GM21367 (cell line): ENCODE measurements around the gene CAPN5.

Experiments
- ATAC-seq: cut with Tn5 transposase; IDR thresholded peaks from one replicate; pipeline ENCODE4 v1.9.1; 2021; ENCODE audit not compliant: unreplicated experiment

The CAPN5 gene

DNA sequence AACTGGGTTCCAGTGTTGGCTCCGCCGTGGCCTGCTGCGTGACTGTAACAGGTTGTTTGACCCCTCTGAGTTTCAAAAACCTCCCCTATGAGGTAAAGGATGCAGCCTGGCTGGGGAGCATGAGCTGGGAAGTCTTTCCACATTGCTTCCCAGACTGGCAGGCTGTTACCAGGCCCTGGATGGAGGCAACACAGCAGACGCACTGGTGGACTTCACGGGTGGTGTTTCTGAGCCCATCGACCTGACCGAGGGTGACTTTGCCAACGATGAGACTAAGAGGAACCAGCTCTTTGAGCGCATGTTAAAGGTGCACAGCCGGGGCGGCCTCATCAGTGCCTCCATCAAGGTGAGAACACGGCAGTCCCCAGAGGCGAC, 47.3 kb downstream of the CAPN5 start:
- ATAC-seq: no peak

DNA sequence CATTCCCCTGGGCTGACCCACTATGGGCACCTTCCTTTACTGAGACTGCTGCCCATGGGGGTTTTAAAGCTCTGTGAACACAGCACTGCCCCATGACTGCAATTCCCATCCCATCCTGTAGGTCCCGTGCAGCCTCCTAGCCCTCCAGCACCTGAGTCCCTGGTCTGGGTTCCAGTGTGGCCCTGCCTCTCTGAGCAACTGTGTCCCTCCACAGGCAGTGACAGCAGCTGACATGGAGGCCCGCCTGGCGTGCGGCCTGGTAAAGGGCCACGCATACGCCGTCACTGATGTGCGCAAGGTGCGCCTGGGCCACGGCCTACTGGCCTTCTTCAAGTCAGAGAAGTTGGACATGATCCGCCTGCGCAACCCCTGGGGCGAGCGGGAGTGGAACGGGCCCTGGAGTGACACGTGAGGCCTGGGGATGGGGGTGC, 48.4 kb downstream of the CAPN5 start:
- ATAC-seq: no peak

- ATAC-seq: no peak
Observed at GRCh38 chr11:77115956-77116355, 49.2 kb downstream of the CAPN5 start.

DNA sequence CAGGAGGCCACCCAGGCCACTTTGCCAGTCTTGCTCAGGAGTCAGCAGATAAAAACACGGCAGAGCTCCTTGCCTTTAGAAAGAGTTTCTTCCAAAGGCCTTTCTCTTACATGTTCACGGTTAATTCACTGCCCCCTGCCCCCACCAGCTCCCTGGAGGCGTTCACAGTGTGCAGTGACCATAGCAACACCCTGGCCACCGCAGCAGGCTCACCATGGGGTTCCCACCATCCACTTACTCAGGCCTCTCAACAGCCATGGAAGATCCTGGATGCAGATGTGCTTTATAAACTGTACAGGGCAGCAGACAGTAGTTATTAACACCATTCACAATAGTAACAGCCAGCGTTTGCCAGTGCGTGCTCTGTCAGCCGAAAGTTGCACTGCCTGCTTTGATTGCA, 50.7 kb downstream of the CAPN5 start:
- no peak for ATAC-seq

- ATAC-seq: no peak
Observed at GRCh38 chr11:77118086-77118485, 51.3 kb downstream of the CAPN5 start.

DNA sequence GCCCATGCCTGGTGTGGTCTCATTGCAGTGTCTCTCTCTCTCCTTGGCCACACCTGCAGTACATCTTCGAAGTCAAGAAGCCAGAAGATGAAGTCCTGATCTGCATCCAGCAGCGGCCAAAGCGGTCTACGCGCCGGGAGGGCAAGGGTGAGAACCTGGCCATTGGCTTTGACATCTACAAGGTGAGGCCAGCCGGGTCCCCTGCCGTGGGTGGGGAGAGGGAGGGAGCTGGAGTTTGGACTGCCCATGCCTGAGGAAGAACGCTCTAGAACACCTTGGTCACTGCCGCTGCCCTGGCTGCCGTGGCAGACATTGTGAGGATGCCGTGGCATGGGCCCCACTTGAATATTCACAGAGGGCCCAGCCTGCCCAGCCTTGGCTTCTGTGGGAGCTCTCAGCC, 52.2 kb downstream of the CAPN5 start:
- no peak for ATAC-seq

DNA sequence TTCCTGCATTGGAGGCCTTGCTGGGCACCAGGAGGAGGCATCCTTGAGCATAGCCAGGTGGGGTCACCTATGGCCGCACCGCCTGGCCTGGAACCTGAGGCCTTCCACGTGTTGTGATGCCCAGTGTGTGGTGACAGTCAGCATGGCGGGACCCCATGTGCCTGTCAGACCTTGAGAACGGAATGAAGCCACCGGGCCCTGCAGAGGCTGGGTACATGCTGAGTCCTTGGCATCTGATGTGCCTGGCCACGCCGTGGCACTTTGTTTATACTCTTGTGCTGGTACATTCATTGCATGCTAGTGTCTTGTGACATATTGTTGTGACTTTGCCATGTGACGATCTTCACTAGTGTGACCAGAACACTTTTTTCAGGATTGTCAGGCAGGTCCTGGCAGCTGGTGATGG, 52.8 kb downstream of the CAPN5 start:
- ATAC-seq: no peak

- ATAC-seq: no peak
Observed at GRCh38 chr11:77120571-77120970, 53.8 kb downstream of the CAPN5 start.

- ATAC-seq: no peak
Observed at GRCh38 chr11:77121096-77121640, 54.4 kb downstream of the CAPN5 start.

DNA sequence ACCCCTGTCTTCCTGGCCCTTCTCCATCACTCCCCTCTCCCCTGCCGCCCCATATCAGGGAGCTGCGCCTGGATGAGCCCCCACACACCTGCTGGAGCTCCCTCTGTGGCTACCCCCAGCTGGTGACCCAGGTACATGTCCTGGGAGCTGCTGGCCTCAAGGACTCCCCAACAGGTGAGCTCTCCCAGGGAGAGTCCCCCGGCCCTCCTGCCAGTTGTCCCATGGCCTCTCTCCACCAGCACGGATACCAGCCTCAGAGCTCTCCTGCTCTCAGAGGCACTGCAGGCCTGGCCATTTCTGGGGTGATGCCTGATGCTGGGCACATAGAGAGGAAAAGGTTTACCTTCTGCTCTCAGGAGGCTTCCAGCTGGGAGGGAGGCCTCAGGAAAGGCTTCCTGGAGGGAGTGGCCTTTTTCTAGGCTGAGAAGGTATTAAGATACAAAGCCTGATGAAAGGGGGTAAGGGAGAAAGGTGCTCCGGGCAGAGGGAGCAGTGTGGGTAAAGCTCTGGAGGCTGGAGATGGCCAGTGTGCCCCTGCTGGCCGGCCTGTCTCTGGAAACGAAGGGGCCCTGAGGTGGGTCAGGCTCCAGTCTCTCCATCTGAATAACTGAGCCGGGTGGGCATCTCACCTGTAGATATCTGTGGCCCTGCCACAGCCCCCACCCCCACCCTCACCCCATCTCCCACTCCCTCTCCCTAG, 55.3 kb downstream of the CAPN5 start:
- ATAC-seq: no peak

- ATAC-seq: no peak
Observed at GRCh38 chr11:77122576-77123212, 55.9 kb downstream of the CAPN5 start.

DNA sequence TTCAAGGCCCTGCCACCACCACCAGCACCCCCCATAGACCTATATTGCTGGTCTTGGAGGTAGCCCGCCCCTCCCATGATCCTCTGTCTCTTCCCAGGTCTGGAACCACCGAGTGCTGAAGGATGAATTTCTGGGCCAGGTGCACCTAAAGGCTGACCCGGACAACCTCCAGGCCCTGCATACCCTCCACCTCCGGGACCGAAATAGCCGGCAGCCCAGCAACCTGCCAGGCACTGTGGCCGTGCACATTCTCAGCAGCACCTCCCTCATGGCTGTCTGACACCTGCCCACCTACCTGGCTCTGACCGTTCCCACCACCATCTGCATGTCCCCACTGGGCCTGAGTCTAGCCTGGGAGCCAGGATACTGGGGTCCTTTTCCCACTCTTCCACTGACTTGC, 56.8 kb downstream of the CAPN5 start:
- ATAC-seq: no peak

- ATAC-seq: no peak
Observed at GRCh38 chr11:77124041-77124440, 57.3 kb downstream of the CAPN5 start.

- no peak for ATAC-seq
Observed at GRCh38 chr11:77124488-77124887, 57.7 kb downstream of the CAPN5 start.

GRCh38 chr11:77125191-77125590, 58.4 kb downstream of the CAPN5 start:
- ATAC-seq: no peak

DNA sequence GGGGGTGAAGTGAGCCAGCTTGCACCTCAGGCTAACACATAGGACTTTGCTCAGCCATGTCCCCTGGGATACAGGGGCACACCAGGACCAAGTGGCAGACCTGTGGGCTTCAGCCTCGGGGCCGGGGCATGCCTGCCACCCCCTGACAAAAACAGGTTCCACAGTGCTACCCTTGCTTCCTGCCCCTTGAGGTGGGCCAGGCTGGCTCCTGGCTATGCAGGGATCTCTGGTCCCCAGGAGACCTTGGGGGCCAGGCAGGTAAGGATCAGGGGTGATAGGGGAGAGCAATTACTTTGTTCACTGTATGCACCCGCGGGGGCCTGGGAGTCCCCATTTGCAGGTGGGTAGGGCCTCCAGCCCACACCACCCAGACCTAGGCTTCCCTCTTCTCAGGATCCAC, 58.9 kb downstream of the CAPN5 start:
- ATAC-seq: no peak

DNA sequence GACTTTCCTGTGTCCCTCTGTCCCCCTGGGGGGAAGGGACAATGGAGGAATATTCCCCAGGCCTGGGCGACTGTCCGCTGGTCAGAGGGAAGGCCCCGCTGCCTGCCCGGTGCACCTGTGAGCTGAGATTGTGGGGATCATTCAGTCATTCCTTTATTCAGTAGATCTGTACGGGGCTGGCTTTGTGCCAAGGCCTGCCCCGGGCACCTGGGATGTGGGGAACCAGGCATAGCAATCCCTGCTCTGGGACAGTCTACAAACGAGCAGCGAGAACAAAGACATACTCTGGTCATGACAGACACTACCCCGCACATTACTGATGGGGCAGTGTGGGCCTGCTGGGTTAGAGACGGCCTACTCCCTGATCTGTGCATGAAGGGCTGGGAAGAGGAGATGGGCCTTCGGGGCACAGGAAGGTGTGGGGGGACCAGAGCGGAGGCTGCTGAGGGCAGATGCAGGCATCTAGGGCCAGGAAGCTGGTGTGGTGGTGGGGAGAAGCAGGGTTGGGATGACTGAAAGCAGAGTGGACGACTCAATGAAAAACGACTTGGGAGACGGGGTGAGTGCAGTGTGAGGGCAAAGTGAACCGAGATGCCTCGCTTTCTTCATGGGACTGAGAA, 59.5 kb downstream of the CAPN5 start:
- no peak for ATAC-seq

DNA sequence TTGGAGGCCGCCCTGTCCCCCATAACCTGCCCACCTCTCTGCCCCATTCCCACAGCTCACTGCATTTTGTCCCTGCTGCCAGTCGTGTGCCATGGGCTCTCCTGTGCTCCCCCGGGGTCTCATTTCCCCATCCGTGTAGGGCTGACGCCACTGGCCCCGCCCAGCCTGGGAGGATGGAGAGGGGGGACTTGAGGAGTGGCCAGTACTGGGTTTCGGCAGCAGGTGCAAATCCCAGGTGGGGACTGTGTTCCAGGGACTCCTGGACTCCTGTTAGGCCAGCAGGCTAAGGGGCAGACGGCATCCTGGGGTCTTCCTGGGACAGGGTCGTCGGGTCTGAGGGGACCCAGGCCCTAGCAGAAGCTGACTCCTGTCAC, 60.1 kb downstream of the CAPN5 start:
- no peak for ATAC-seq

- ATAC-seq: no peak
Observed at GRCh38 chr11:77127235-77127911, 60.6 kb downstream of the CAPN5 start.

GRCh38 chr11:77127920-77128691, 61.3 kb downstream of the CAPN5 start, which contains the start of gene MYO7A:
Gene MYO7A (plus strand): TSS chr11:77128246. CDS start chr11:77130635, 2,389 bp downstream.
- ATAC-seq: no peak
